Right forelimb (tissue), 1 donor: ENCODE results near the gene PTCH1.

Experiments
- DNase-seq: peaks from one replicate; pipeline ENCODE4 v3.0.0-alpha.2; 2018

The PTCH1 gene

DNA sequence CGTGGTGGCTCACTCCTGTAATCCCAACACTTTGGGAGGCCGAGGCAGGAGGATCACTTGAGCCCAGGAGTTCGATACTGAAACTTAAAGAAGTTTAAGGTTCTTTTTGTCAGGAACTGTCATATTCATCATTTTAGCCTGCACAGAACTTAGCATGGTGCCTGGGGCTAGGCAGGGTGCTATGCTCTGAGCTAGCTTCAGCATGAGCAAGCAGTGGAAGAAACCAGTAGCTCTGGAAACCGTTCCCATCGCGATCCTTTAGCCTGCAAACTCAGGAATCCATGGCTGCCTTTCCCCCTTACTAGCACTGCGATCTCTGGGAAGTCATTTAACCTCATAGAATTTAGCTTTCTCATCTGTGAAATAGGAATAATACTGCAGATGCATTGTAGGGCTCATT is 80.4 kb downstream of the PTCH1 start:
- DNase-seq: no peak

DNA sequence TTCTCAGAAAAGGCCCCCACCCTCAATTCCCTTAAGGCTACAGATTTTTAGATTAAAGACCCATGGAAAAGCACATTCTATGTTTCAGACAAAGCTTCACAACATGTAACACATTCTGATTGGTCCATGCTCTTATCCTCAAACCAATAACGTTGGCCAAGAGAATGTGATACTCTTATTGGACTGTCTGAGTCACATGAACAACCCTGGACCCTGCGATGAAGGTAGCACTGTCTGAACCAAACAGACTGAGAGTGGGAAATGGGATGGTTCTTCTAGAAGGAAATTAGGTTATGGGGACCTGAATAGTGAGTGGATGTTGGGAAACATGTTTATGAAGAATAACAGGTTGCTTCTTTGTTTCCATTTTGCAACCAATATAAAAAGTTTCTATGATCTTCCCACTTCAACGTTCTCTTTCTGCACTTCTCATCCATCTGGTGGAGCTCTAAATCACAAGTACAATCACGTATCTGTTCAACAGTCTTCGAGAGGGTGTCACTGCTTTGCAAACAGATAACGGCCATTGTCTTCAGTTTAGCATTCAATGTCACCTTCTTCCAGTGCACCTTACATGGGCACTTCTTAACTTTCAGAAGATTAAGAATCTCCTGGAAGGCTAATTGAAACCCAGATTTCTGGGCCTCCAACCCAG is 81.6 kb downstream of the PTCH1 start:
- no peak for DNase-seq

DNA sequence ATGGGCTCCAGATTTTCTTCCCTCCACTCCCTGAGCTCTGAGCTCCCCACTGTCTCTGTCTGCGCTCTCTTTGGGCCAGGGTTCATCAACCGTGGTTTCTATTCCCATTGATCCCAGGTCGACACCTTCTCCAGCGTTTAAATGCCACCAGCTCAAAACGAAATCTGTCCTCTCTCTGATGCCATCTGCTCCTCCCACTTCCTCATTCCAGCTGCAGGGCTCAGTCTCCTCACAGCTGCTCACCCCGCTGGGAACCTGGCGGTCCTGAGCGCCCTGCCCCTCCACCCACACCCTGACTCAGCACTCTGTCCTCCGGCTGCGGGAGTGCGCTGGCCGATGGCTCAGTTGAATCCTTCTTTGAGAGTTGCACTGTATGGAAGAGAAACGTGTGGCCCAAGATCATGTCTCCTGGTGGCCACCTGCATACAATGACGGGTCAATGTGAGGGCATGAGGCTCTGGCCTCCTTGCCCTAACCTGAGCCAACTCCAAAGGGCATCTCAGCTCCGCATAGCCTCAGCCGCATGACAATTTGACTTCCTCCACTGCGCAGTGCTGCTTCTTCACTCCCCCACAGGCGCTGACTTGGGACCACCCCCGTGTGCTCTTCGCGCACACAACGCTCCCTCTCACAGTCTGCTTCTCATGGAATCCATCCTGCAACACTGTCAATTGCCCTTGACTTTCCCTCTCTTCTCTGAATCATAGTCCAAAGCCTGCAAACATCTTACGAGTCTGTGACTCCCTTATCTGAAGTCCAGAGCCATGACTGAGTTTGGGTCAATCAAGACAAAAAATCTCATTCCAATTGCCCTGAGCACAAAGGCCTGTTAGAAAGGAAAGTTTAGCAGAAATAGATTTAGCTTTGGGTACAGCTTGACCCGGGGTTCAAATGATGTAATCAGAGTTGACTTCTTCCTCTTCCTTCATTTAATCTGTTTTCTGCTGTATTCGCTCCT is 82.4 kb downstream of the PTCH1 start:
- DNase-seq: no peak

DNA sequence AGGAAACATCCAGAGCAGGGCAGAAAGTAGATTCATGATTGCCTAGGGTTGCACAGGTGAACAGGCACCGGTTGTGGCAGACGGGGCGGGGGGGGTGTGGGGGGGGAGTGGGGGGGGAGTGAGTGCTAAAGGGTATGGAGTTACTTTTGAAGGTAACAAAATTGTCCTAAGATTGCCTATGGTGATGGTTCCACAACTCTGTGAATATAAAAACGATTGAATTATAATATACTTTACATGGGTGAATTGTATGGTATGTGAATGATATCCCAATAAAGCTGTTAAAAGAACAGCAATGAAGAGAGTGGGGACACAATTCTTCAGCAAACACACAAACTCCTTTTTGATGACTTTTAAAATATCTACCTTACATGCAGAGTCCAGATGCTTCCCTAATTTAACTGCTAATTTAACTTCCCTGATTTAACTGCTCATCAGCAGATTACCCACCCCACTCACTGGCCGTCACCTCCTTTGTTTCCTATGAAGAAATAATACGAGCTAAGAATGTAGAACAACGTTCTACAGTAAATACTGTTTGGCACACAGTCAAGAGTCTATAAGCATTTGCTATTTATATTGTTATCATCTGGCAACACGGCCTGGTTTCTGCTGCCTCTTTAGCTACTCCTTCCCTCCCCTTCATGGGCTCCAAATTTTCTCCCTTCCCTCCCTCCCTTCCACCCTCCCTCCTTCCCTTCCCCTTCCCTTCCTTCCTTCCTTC is 83.5 kb downstream of the PTCH1 start:
- DNase-seq: no peak

DNA sequence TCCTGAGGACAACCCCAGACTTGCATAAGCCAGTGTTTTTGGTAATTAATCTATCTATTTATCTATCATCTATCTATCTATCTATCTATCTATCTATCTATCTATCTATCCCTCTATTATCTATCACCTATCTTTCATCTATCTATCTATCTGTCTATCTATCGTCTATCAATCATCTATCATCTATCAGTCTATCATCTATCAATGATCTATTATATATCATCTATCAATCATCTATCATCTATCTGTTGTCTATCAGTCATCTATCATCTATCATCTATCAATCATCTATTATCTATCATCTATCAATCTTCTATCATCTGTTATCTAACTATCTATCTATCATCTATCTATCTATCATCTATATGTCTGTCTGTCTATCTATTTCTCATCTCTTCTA is 85.5 kb downstream of the PTCH1 start:
- DNase-seq: no peak

DNA sequence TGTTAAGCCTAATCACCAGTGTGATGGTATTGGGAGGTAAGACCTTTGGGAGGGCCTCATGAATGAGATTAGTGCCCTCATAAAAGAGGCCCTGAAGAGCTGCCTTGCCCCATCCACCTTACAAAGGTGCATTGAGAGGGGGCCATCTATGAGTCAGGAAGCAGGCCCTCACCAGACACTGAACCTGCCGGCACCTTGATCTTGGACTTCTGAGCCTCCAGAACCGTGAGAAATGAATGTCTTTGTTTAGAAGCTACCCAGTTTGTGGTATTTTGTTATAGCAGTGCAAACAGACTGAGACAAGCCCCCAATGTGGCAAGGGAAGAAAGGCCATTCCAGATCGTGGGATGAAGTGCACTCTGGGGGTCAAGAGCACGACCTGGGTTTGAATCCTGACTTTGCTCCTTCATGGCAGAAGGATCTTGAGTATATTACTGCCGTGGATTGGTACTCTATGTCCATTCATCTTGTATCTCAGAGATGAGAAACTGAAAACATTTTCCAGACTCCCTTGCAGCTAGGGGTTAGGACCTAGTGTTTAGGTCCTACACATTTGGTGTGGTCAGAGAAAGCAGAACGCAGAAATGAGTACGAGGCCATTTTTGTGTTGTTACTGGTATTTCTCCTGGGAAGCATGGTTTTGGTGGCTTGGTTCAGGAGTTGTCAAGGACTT is 86.7 kb downstream of the PTCH1 start:
- no peak for DNase-seq

DNA sequence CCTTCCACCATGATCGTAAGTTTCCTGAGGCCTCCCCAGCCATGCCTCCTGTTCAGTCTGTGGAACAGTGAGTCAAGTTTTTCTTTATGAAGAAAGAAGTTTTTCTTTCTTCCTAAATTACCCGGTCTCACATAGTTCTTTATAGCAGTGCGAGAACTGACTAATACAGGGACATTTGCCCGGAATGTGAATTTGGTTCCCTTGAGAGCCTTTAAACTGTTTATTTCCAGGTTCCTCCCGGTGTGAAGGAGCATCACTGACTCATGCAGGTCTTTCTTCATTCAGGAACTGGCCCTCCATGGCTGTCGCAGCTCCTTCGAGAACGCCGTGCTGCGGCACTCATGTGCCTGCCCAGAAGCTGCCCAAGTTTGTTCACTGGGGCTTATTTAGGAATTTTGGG is 87.7 kb downstream of the PTCH1 start:
- no peak for DNase-seq

DNA sequence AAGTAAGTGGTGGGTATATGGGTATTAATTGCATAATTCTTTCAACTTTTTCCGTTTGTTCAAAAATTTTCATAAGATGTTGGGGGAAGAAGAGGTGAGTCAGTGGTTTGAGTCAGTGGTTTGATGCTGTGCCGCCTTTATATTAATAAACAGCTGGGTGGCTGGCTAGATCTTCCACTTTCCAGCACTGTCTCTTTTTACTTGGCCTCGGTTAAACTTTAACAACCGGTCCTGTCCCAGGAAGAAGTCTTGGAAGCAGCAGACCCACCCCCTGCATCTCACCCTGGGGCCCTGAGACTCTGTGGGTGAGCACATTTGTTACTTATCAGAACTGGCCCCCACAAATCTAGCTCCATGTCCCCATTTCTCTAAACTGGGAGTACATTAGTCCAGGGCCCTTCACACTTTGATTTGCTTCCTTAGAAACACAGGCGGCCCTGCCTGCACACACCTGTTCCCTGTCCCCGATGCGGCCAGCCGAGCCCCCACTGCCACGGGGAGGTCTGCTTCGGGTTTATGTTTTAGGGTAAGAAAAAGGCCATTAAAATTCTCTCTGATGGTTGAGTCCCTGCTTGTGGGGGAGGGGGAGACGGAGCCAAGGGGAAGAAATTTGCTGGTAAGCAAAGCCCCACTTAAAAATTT is 90.7 kb downstream of the PTCH1 start:
- DNase-seq: no peak

DNA sequence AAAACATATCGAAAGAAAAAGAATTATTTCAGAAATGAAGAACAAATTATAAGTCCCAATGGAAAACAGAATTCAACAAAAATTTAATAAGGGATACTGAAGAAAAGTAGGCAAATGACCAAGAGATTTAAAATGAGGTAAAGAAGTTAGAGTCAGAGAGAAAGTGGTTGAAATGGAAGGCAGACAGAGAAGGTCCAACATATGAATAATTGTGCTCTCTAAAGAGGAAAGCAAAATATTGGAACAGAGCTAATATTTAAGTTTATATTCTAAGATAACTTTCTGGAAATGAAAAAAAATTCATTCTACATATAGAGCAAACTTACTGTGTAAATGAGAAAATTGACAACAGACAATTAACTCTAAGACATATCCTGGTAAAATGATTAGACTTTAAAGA is 94.1 kb downstream of the PTCH1 start:
- DNase-seq: no peak

DNA sequence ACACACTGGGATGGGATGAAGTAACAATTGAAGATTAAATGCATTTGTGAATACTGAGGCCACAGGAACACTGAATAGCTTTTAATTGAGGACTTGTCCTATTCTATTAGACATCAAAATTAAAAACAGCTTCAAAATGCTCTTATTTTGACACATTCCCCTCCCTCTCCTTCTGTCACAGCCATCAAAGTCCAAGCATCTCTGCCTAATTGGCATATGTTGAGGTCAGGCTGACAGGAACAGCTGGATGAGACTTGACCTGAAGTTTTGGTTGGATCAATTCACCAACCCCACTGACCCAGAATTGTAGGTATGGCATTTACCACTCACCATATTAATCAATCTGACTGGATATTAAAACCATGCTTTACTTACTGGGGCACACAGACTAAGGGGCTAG is 96.3 kb downstream of the PTCH1 start:
- no peak for DNase-seq

DNA sequence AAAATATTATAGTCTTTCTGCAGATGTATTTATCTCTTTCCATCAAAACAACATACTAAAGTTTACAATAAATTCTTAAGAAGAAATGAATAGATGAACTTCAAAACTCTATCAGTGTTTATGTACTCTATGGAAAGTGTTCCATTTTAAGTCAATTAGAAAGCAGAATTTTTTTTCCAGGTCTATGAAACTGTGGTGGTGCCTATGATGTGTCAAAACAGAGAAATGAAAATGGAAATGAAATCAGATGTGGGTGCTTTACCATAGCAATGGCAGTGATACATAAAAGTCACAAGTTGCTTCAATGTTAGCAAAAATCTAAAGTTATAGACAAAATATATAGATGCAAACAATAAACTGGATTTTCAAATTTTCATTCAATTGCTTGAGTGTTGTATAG is 97.3 kb downstream of the PTCH1 start:
- DNase-seq: no peak

DNA sequence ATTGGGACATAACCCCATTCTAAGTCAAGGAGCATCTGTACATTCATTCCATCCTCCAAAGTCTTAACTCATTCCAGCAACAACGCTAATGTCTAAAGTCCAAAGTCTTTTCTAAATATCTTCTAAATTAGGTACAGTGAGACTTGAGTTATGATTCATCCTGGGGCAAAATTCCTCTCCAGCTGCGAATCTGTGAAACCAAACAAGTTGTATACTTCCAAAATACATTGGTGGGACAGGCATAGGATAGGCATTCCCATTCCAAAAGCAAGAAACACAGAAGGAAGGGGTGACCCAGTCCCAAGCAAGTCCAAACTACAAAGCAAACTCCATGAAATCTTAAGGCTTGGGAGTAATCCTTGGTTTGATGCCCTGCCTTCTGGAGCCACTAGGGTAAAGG is 101.6 kb downstream of the PTCH1 start:
- DNase-seq: no peak

DNA sequence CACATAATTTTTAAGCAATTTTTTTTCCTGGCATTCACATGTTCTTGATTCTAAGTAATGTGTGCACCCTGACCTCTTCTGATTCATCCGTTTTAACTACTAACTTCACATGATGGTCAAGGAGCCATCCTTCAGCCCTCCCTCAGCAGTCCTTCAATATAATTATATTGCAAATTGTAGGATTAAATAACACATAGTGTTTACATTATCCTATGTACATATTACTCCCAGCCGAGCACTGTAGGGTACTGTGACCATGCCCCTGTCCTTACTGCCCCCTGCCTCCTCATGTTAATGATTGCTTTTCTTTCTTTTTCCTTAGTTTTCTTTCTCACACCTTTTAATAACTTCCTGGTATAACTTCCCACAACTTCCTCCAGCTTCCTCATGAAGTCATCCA is 103.0 kb downstream of the PTCH1 start:
- no peak for DNase-seq

DNA sequence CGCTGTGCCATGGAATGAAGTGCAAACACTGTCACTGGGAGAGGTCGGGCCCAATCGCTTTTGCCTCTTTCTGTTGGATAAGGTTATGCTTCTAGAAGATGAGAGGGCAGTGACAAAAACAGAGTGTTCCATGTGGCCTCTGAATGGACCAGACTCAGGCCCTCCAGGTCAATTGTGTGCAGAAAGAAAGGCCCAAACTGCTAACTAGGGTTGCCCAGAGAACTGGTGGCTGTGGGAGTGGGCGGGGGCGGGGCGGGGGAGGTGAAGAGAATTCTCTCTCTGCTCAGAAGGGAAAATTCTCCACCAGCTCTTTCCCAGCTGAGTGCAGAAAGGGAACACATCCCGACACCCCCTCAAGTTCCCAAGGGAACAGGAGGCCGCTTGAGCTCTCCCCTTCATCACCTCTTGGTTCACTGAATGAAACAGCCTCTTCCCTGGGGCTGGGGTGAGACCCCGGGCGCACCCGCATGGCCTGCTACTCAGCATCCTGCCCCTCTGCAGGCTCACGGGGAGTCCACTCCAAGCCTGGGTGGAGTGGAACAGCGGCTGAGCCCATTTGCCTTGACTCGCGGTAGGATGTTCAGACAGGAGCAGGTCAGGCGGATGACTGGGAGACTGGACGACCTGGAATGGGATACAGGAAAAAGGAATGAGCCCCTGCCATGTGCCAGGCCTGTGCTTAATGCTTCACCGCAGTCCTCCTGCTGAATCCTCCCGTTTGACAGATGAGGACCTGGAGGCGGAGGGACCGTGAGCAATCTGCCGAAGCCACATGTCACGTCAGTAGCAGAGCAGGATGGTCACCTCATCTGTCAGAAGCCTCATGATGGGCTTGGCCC is 105.5 kb downstream of the PTCH1 start:
- DNase-seq: no peak

DNA sequence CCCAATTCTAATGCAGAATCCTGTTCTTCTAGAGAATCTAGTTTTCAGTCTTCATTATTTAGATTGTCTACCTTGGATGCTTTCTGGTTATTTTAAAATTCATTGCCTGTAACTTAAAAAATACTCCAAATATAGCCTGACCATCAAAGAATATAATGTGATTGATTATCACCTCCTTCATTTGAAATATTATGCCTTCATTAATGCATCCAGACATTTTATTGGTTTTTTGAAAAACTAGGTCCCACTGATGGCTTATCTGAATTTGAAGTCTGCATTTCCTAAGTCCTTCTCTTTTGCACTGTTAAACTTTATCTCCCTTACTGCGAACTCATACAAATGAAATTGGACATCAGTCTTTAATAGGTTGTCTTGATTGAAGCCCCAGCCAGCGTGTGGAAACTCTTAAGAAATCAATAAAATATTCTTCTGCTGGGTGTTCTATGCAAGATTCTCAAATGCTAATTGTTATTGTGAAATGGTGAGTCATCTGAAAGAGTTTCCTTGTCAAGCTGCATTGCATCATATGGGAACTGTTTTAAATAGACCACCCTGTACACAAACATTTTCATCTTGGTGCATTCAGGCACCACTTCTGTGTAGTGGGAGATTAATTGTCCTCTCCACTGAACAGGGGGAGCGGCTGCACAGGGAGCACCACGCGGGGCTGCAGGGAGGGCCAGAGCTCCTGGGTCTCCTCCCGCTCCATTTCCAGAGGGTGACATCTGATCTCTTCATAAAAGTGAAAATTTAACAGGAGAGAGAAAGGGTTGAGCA is 106.9 kb downstream of the PTCH1 start:
- DNase-seq: no peak

DNA sequence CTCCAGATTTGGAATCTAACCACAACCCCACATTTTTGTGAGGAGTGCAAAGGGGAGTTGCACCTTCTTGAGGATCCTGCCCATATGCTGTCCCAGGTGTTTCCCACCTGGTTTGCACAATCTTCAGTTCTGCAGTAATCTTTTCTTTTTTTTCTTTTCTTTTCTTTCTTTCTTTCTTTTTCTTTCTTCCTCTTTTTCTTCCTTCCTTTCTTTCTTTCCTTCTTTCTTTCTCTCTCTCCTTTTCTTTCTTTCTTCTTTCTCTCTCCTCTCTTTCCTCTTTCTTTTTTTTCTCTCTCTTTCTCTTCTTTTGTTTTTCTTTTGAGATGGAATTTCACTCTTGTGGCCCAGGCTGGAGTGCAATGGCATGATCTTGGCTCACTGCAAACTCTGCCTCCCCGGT is 109.2 kb downstream of the PTCH1 start:
- DNase-seq: no peak

DNA sequence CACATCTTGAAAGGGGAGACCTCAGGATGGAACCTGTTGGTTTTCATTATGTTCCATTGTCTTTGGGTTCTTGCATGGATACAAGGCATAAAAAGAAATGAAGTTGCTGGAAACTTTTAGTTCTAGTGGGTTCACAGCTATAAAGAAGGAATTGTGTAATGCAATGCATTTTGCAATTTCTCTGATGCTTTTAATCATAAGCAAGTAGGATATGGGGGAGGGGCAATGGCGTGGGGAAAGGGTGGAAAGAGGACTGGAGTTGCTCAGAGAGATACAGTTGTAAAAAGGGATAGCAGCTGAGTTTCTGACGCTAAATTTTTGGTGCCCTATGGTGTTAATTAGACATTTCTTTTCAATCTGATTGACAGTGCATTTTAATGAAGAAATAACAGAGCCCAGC is 110.7 kb downstream of the PTCH1 start:
- DNase-seq: no peak

DNA sequence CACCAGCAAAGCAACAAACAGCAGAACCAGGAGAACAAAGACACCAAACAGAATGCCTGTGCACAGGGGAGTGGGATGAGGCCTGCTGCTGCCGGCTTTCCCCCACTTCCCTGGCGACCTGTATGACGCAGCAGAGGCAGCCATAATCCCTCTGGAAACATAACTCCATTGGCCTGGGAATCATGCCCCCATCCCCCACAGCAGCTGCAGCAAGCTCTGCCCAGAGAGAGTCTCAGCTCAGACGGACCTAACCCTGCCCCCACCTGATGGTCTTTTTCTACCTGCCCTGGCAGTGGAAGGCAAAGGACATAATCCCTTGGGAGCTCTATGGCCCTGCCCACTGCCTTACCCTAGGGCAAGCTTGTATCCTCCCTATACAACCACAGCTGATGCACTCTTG is 117.5 kb downstream of the PTCH1 start:
- no peak for DNase-seq
